Mesenteric fat pad (tissue), 1 donor: ENCODE results near the gene ATP11B. TPM values are rescaled to one million over a fixed set of nuclear protein-coding genes. Genes with fewer than 3 reads are reported as not detected.

Experiments
- DNase-seq: peaks from one replicate; pipeline ENCODE4 v3.0.0-alpha.2; 2020; ENCODE audit warnings: low spot score
- total RNA-seq: library from RNA; stranded (reverse); fragmentation: NEBNext Ultra II Directional; extraction: Animal tissue kit (Norgen Biotek cat#: 25700); gene quantifications from one replicate; pipeline ENCODE4 v1.2.1, GENCODE V29; 2021
- donor health status: DM: yes; HTN: yes; CAD: no.

ATP11B gene
- total RNA-seq, 1 donor from 2014 or later: 82.5 TPM

DNA sequence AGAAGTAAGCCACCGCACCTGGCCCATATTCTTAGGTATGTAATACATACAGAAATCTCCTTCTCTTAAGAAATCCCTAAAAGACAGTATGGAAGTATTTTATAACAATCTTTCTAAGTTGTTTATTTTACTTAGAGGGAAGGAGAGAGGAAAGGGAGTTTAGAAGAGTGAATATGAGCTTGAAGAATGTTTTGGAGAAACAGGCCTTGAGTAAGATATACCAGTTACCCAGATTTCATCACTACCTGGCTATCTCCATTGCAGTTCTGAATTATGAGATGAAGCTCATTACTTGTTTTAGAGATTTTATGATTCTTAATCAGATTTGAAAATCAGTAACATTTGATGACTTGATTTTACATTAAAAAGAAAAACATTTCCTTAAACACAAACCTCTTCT, 115.2 kb downstream of the ATP11B start:
- DNase-seq: no peak

DNA sequence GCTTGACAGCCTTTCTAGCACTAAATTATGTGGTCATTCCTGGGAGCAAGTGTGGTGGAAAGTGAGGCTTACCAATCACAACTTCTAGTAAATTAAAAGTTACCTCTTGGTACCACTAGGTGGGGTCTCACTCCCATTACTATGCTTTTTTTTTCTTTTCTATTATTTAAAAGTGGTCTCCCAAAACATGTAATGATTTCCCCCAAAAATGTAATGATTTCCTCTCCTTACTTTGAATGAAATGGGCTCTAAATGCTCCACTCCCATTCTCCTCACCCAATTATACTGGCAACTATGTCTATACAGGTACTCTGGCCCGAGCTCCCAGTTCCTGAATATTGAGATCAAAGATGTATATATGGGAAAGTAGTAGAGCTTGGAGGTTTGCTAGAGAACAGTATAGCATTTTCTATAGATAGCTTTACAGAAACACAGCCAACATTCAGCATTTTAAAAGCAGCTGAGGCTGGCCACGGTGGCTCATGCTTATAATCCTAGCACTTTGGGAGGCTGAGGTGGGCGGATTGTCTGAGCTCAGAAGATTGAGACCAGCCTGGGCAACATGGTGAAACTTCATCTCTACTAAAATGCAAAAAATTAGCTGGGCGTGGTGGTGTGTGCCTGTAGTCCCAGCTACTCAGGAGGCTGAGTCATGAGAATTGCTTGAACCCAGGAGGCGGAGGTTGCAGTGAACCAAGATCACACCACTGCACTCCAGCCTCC, 116.2 kb downstream of the ATP11B start:
- DNase-seq: no peak

DNA sequence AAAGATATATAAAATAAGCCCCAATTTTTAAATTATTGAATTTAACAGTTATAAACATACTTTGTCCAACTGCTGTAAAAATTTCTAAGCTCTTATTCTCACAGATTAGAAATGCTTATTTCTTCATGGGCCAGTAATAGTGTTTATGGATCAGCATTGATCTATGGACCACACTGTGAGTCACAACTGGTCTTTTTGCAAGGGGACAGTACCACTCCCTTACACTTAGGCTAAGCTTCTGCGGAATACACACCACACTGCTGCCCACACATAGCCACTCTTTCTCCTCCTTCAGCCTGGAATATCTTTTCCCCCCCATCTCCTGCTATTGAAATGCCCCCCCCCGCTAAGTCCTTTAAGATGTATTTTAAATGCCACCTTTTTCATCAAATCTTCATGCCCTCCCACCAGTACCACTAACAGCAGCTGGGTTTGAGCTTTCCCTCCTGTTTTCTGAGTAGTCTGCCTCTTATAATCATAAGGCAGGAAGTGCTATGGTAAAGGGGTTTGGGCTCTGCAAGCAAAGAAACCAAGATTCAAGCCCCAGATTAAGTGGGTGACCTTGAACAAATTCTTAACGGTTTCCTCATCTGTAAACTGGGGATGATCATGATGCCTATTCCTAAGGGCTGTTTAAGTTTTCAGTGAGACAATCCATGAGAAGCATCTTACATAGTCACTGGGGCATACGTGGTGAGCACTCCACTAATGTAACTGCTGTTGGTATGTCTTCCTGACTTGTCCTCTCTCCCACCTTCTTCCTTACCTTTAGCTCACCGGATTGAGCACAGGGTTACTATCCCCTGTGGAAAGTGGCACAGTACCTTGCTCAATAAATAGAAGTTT, 117.9 kb downstream of the ATP11B start:
- DNase-seq: no peak

DNA sequence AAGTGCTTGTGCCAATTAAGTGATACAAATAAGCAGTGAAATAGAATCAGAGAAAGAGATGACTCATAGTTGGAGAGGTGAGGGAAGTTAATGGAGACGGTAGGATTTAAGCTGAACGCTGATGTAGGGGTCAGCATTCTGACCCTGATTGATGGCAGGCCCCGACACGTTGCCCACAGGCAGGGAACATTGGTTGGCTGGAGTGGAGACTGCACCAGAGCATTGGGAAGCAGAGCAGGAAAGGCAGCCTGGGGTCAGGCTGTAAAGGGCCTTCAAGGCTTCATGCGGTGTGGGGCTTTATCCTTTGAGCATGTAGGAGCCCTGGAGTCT, 118.4 kb downstream of the ATP11B start:
- DNase-seq: no peak

DNA sequence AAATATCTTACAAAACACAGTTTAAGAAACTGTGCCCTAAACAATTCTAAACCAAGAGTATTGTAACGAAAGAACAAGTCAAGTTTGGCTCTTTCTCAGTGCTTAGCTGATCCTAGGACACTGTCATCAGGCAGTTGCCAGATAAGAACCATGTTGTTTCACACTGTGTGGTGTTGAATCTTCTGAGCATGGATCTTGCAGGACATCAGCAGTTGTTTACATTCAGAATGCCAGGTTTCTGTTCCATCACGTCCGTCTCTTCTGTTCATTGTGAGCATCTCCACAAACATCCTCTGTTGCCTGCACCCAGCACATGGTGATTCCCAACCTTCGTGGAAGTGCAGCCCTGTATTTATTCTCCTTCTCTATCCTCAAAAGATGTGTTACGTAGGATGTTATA, 119.2 kb downstream of the ATP11B start:
- DNase-seq: no peak

DNA sequence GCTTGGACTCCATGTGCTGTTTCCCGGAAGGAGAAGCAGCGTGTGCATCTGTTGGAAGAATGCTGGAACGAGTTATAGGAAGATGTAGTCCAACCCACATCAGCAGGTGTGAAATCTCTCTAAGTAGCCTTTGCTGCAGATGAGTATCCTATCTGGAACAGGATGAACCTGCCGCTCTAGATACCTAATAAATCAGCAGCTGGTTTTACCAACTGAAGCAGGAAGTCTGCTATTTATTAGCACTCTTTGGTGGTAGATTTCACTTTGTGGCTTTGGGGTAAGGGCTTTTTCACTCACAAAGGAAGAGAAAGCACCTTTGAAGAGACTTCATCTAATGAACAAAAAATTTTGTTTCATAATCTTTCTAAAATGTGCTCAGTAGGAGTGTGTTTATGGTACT, 120.6 kb downstream of the ATP11B start:
- no peak for DNase-seq

DNA sequence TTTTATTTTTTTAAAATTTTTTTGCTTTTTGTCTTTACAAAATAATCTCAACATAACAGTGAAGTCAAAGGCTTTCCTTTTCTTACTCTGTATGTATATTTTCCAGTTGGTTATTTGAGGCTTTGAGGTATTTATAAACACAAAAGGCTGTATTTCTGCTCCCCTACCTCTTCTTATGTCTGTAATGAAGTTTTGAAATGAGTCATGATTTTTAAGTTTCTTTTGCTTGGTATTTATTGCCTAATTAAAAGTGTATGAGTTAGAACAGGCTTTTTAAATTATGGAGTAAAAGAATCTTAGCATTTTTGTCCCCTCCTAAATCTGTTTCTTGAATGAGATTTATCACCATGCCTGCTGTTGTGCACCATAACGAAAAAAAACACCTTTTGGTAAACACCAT, 121.0 kb downstream of the ATP11B start:
- no peak for DNase-seq

DNA sequence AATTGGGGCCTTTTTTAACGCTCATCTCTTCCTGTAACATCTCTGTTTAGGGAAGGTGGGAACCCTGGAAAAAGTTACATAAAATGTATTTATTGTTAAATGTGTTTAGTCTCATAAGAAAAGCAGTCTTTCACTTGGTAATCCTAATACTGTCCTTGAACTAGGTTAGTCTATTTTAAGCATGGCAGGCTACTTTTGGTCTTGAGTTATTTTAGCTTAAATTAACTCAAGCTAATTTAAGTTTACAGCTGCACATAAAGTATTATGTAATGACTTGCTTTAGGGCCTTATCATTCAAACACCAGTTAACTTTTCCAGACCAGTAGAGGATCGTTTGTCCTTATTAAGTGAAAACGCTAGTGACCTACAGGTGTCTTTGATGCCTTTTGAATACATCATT, 123.8 kb downstream of the ATP11B start:
- no peak for DNase-seq

DNA sequence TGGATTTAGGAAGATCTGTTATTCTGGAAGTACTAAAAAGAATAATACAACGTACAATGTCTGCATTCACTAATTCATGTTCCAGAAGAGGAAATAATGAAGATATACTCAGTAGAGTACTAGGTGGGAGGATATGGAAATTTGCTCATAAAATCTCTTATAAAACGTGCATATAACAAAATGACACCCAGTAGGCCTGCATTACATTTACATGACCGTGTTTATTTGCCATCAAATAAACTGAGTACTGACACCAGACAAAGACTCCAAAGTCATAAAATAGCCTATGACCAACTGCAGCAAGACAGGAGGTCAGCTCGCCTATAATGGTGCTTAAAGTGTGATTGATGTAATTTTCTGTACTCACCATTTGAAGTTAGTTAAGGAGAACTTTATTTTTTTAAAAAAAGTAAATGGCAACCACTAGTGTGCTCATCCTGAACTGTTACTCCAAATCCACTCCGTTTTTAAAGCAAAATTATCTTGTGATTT, 126.6 kb downstream of the ATP11B start:
- DNase-seq: no peak

DNA sequence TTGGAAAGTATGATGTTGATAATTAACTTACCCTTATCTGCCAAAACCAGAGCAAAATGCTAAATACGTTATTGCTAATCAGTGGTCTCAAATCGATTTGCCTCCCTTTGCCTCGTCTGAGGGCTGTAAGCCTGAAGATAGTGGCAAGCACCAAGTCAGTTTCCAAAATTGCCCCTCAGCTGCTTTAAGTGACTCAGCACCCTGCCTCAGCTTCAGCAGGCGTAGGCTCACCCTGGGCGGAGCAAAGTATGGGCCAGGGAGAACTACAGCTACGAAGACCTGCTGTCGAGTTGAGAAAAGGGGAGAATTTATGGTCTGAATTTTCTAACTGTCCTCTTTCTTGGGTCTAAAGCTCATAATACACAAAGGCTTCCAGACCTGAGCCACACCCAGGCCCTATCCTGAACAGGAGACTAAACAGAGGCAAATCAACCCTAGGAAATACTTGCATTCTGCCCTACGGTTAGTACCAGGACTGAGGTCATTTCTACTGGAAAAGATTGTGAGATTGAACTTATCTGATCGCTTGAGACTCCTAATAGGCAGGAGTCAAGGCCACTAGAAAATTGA, 127.3 kb downstream of the ATP11B start:
- no peak for DNase-seq

DNA sequence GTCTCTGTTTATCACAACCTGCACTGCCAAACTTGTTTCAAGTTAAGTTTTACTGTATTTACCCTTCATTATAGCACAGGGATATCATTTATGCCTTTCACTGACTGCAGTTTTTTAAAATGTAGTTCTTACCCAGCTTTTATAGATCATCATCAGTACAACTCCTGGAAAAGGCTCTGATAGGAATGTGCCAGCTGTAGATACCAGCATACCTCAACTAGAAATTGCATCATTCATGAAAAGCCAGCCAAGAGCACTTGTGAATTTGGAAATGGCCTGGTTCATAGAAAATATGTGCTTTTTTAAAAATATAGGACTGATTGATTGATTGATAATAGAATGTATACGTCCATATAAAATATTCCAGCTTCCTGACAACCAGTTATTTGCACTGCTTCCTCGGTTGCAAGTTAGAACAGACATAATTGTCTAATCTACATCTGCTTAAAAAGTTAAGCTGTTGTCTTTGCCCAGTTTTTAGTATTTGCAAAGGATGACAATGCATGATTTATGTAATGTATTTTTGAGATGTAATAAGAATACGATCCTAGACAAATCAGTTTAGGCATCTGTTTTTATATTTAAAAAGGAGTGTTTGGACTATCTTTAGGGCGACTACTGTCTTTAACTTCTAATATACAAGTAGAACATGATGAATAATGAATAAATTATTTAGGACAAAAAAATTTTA, 128.5 kb downstream of the ATP11B start:
- DNase-seq: no peak

DNA sequence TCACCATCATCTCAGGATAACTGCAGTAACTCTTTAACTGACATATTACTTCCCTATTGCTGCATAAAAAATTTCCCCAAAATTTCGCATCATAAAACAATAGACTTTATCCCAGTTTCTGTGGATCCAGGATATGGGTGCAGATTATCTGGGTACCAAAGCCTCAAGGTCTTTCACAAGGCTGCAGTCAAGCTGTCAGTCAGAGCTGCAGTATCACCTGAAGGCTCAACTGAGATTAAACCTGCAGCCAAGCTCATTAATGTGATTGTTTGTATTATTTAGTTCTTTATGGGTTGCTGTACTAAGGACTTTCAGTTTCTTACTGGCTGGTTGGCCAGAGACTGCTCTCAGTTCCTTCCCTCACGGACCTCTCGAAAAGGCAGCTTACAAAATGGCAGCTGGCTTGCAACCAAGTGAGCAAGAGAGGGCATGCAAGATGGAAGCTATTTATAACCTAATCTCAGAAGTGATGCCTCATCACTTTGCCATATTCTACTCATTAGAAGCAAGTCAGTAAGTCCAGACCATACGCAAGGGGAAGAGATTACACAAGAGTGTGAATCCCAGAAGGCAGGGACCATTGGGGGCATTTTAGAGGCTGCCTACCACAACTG, 132.1 kb downstream of the ATP11B start:
- no peak for DNase-seq

DNA sequence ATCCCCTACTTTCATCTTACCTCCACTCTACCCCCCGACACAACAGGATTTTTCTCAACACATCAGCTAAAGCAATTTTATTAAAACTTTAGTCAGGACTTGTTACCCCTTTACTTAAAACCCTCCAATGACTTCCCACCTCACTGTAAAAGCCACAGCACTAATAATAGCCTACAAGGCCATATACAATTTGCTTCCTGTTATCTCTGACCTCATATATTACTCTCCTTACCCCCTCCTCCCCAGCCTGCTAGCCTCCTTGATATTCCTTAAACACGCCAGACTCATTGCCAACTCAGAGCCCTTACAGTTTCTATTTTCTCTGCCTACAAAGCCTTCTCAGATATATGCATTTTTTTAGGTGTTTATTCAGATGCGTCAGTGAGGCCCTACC, 132.6 kb downstream of the ATP11B start:
- DNase-seq: no peak

DNA sequence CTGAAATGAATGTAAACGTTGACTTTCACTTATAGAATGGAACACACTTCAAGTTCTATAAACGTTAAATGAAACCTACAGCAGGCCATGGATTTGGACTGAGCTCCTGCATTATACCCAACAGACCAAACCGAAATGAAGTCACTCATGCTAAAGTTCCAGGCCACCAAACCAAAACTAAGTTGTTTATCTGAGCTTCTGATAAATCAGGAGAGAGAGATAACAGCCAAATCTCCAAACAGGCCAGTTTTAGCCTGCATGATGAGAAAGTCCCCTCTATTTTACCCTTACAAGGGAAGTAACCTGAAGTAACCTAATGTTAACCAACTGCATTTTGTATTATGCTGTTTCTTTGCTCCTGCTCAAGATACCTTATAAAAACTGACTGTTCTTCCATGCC, 142.5 kb downstream of the ATP11B start:
- no peak for DNase-seq

DNA sequence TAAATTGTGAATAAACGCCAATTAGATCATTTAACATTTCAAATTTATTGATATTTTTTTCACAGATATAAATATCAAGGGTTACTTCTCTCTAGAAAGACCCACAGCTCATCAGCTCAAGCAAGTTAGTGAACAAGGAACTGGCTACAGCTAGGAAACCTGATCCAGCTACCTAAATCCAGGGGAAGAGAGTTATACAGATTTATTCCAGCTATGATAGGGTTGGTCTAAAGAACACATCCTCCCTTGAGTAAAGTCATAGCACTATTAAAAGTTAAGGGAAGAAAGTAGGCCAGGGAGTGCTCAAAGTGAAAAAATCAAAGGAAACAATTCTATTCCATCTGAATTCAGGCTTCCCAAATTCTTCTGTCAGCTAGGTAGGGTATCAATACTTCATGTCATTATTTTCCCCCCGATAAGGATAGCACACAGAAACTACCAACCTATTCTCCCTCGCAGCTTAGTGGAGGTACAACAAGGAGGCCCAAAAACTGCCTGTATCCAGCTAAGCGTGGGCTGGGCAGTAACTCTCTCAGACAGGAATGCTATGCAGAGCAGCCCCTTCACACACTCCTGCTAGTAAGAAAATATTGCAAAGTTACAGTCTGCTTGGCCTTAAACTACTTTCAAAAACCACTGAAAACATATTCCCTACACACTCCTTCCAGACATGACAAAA, 143.1 kb downstream of the ATP11B start:
- DNase-seq: no peak

DNA sequence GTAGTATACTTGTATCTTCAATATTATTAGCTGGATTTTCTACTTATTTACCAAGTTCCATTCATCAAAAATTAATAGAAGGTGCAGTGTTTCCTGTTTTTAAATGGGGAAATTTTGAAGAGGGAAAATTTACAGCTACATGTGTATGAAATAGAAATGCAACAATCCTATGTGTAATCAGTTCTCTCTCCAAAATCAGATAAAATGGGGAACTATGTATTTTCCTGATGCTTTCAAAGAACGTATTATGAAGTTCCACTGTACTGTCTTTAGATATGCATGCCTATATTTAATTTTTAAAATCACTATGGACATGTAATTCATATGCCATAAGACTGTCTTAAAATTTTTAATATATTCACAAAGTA, 143.6 kb downstream of the ATP11B start:
- no peak for DNase-seq

DNA sequence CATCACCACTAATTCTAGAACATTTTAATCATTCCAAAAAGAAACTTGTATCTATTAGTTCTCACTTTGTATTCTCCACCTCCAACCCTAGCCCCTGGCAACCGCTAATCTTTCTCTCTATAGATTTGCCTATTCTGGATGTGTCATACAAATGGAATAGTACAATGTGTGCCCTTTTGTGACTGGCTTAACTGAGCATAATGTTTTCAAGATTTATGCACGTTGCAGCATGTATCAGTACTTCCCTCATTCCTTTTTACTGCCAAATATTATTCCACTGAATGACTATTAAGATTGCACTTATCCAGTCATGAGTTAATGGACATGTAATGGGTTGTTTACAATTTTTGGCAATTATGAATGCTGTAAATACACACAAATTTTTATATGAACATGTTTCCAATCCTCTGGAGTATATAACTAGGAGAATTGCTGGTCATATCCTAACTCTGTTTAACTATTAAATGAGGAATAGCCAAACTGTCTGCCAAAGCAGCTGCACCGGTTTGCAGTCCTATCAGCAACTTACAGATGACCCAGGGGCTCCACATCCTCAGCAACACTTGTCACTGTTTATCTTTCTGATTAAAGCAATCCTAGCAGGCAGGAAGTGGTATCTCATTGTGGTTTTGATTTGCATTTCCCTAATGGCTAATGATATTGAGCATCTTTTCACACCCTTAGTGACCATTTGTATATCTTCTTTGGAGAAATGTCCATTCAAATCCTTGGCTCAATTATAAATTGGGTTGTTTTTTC, 144.2 kb downstream of the ATP11B start:
- no peak for DNase-seq

DNA sequence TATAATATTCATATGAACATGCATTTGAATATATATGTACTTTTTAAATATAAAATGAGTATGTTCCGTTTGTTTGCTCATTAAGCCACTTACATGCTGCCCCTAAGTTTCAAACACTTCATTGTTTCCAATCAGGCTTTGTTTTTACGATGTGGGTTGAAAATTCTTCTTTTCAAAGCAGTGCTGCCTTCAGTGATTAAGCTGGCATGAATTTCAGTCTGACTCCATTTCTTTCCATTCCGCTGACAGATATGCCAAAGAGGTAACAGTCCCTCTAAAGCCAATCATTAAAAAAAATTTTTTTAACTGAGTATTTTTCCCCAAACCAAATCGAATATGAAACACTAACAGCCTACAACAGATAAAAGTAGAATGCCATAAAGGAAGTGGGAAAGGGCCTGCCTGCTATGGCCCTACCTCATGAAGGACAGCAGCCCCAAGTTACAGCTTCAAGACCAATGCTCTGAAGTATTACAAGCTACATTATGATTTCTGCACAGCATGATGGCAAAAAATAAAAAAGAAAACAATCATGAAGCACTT, 147.0 kb downstream of the ATP11B start:
- DNase-seq: no peak

DNA sequence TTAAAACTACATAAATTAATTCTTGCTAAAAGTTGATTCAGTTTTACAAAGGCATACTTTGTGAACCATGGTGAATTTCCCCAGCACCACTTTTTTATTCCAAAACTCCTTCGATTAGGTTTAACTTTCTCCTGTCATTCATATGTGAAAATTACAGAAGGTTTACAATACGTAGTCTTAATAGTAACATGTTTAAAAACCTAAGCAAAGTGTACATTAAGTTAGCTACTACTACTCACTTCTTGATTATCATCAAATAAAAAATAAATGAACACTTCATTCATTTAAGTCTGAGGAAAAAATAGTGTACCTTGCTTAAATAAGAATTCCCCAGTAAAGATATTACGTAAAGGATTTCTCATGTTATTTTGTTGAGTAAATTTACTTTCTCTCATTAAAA, 148.4 kb downstream of the ATP11B start:
- DNase-seq: no peak

DNA sequence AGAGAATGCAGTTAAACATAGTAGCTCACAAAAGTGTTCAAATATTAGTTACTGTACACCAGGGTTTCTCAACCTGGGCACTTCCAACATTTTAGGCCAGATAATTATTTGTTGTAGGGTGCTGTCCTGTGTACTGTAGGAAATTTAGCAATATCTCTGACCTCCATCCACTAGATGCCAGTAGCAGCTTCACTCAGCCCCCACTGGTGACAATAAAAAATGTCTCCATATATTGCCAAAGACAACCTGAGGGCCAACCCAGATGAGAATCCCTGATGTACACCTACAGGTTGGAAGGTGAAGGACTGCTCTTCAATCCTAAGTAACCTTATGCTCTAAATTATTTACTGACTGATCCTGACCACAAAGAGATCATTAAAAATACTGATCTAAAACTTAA, 154.6 kb downstream of the ATP11B start:
- no peak for DNase-seq
